ENCODE results near the gene RYK. TPM values are rescaled to one million over a fixed set of nuclear protein-coding genes. Genes with fewer than 3 reads are reported as not detected.
"Not testable (repeated sequence)": the region's sequence is repeated elsewhere in the genome, so short reads cannot be mapped to it uniquely, and the experiment has no call there.

RYK gene
- total RNA-seq, 2 donors from 2014 or later = 50.9 to 74.1 TPM

GRCh38 chr3:134201201-134202130, 49.2 kb downstream of the RYK start:
- H3K27ac ChIP-seq = no peak overlapping the region
- H3K4me3 ChIP-seq = no peak overlapping the region
- no peaks in the 10 kb centered on the region for H3K4me1 ChIP-seq (ENCODE audit: control insufficient read depth in 1 of 2, low read depth in 2 of 2)
- no peaks in the 10 kb centered on the region for H3K9me3 ChIP-seq
- H3K36me3 ChIP-seq = peaks cover 7% of the 10 kb centered on the region
- ATAC-seq (ENCODE audit: insufficient number of reproducible peaks, low FRiP score, low read depth) (no peak), DNase-seq (ENCODE audit: low spot score) (no peak)
- TF ChIP-seq CTCF (IDR thresholded peaks at IDR 0.05) = no peak
- no peaks in the 10 kb centered on the region for H3K27me3 ChIP-seq (replicated peaks; ENCODE audit: insufficient read depth)

- not testable (repeated sequence) for H3K4me3 ChIP-seq; DNase-seq (ENCODE audit: low spot score); H3K9me3 ChIP-seq; ATAC-seq (ENCODE audit: insufficient number of reproducible peaks, low FRiP score, low read depth); H3K4me1 ChIP-seq (ENCODE audit: control insufficient read depth in 1 of 2, low read depth in 2 of 2); H3K27me3 ChIP-seq (replicated peaks; ENCODE audit: insufficient read depth); H3K36me3 ChIP-seq; H3K27ac ChIP-seq
These were observed 50.8 kb downstream of the RYK start for GRCh38 chr3:134199880-134200279.

GRCh38 chr3:134199240-134199639, 51.4 kb downstream of the RYK start:
- Histone ChIP-seq H3K9me3 (no peaks in the 10 kb centered on the region), H3K4me1 (ENCODE audit: control insufficient read depth in 1 of 2, low read depth in 2 of 2) (no peaks in the 10 kb centered on the region), H3K27me3 (replicated peaks; ENCODE audit: insufficient read depth) (no peaks in the 10 kb centered on the region), H3K36me3 (peaks cover 7% of the 10 kb centered on the region), H3K27ac (no peak overlapping the region), H3K4me3 (no peak overlapping the region)
- no peak for DNase-seq (ENCODE audit: low spot score)
- TF ChIP-seq CTCF (IDR thresholded peaks at IDR 0.05) = no peak
- no peak for ATAC-seq (ENCODE audit: insufficient number of reproducible peaks, low FRiP score, low read depth)

GRCh38 chr3:134198414-134198813, 52.2 kb downstream of the RYK start:
- H3K4me1 ChIP-seq (ENCODE audit: control insufficient read depth in 1 of 2, low read depth in 2 of 2) = no peaks in the 10 kb centered on the region

GRCh38 chr3:134197681-134198261, 52.9 kb downstream of the RYK start:
- Histone ChIP-seq H3K4me3 (no peak overlapping the region), H3K36me3 (peaks cover 3% of the 10 kb centered on the region), H3K4me1 (ENCODE audit: control insufficient read depth in 1 of 2, low read depth in 2 of 2) (no peaks in the 10 kb centered on the region), H3K9me3 (no peaks in the 10 kb centered on the region), H3K27me3 (replicated peaks; ENCODE audit: insufficient read depth) (no peaks in the 10 kb centered on the region), H3K27ac (no peak overlapping the region)
- DNase-seq (ENCODE audit: low spot score) = no peak
- peak; percentile 64 for TF ChIP-seq CTCF (IDR thresholded peaks at IDR 0.05)
- no peak for ATAC-seq (ENCODE audit: insufficient number of reproducible peaks, low FRiP score, low read depth)

More at GRCh38 chr3:134198414-134198813, 52.2 kb downstream of the RYK start:
- H3K36me3 ChIP-seq = peaks cover 7% of the 10 kb centered on the region
- no peak overlapping the region for H3K27ac ChIP-seq
- no peak for DNase-seq (ENCODE audit: low spot score)
- no peak for ATAC-seq (ENCODE audit: insufficient number of reproducible peaks, low FRiP score, low read depth)
- H3K9me3 ChIP-seq = no peaks in the 10 kb centered on the region
- TF ChIP-seq CTCF (IDR thresholded peaks at IDR 0.05) = no peak
- no peak overlapping the region for H3K4me3 ChIP-seq
- no peaks in the 10 kb centered on the region for H3K27me3 ChIP-seq (replicated peaks; ENCODE audit: insufficient read depth)

All from thoracic aorta (tissue), 2 donors.